NCI-H524 treated with DMSO at 0.1 percent for 48 hours (cell line): ENCODE results near the gene TBC1D21.
A peak's percentile ranks its signal among the peaks of the same experiment; 100 is the strongest.

Experiments
- DNase-seq: peaks from one replicate; lab custom pipeline; 2025; lab: John Stamatoyannopoulos, UW

The TBC1D21 gene

GRCh38 chr15:73873456-73873855, at the start of gene TBC1D21:
Gene TBC1D21, plus strand, starts transcription at chr15:73873564. Its CDS starts 146 bp downstream, at chr15:73873710.
- DNase-seq, result no peak

GRCh38 chr15:73826711-73827251, 46.6 kb upstream of the TBC1D21 start:
- DNase-seq, result no peak

- peak; percentile 91 for DNase-seq
Observed at GRCh38 chr15:73829523-73829922, 43.8 kb upstream of the TBC1D21 start.

GRCh38 chr15:73832657-73833056, 40.7 kb upstream of the TBC1D21 start:
- DNase-seq, result no peak

GRCh38 chr15:73836845-73837244, 36.5 kb upstream of the TBC1D21 start:
- DNase-seq, result no peak

- DNase-seq, result no peak
Observed at GRCh38 chr15:73838831-73839426, 34.4 kb upstream of the TBC1D21 start.

GRCh38 chr15:73839699-73840377, 33.5 kb upstream of the TBC1D21 start:
- DNase-seq, result no peak

- no peak for DNase-seq
Observed at GRCh38 chr15:73840771-73841170, 32.6 kb upstream of the TBC1D21 start.

GRCh38 chr15:73841756-73842725, 31.3 kb upstream of the TBC1D21 start:
- DNase-seq, result no peak

GRCh38 chr15:73843787-73844186, 29.6 kb upstream of the TBC1D21 start:
- DNase-seq, result no peak

- DNase-seq, result no peak
Observed at GRCh38 chr15:73844356-73844755, 29.0 kb upstream of the TBC1D21 start.

GRCh38 chr15:73845507-73845906, 27.9 kb upstream of the TBC1D21 start:
- DNase-seq, result no peak

GRCh38 chr15:73845907-73846306, 27.5 kb upstream of the TBC1D21 start:
- DNase-seq, result no peak

- no peak for DNase-seq
Observed at GRCh38 chr15:73849641-73850040, 23.7 kb upstream of the TBC1D21 start.

GRCh38 chr15:73850228-73850627, 23.1 kb upstream of the TBC1D21 start:
- no peak for DNase-seq

- DNase-seq, result no peak
Observed at GRCh38 chr15:73851689-73852088, 21.7 kb upstream of the TBC1D21 start.

- DNase-seq, result no peak
Observed at GRCh38 chr15:73852507-73852906, 20.9 kb upstream of the TBC1D21 start.

GRCh38 chr15:73854265-73854664, 19.1 kb upstream of the TBC1D21 start:
- DNase-seq, result no peak

- peak; percentile 74 for DNase-seq
Observed at GRCh38 chr15:73856458-73857192, 16.7 kb upstream of the TBC1D21 start.

GRCh38 chr15:73857193-73857920, 16.0 kb upstream of the TBC1D21 start:
- DNase-seq, result no peak

GRCh38 chr15:73858062-73858461, 15.3 kb upstream of the TBC1D21 start:
- no peak for DNase-seq
